Right lobe of liver (tissue), 4 donors: ENCODE data around the gene HAVCR2.

ENCODE experiments used
- POLR2A ChIP-seq: fragments of 450-650 bp; IDR thresholded peaks from one replicate; pipeline ENCODE4 v1.6.1; 2017; ENCODE audit warnings: antibody characterized with exemption, mild to moderate bottlenecking
- TF ChIP-seq, protein P1 (sequence below), 4 donors: fragments of 200-600 bp in 3 of 4; fragments of 450-650 bp in 1 of 4; IDR thresholded peaks; one replicate each; pipeline versions ENCODE4 v1.5.1 to v1.8.0; 2016 to 2022; ENCODE audit warnings: antibody characterized with exemption in 4 of 4, mild to moderate bottlenecking in 2 of 4
- donor health status: DM: no; HTN: no; CAD: no.
- donor health status: DM: no; HTN: no; CAD: no.
- donor health status: DM: no; HTN: yes; CAD: no.

DNA sequence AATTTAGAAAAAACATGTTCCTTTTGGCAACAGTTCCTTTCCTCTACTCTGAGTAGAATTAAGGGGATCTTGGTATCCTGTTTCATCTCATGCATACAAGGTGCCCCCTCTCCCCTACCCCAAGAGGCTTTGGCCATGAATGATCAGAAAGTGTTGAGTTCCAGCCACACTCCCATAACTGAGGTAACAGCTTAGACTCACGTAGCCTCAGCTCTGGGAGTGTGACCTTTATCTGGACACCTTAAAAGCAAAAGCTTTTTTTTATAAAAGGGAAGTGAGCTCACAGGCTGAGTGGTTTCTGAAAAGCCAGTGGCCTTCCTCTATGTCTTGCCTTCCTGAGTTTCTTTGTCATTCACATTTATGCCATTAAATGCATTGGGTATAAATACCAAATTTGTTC, 900 bp upstream of the HAVCR2 start:
- TF ChIP-seq, protein P1, sequence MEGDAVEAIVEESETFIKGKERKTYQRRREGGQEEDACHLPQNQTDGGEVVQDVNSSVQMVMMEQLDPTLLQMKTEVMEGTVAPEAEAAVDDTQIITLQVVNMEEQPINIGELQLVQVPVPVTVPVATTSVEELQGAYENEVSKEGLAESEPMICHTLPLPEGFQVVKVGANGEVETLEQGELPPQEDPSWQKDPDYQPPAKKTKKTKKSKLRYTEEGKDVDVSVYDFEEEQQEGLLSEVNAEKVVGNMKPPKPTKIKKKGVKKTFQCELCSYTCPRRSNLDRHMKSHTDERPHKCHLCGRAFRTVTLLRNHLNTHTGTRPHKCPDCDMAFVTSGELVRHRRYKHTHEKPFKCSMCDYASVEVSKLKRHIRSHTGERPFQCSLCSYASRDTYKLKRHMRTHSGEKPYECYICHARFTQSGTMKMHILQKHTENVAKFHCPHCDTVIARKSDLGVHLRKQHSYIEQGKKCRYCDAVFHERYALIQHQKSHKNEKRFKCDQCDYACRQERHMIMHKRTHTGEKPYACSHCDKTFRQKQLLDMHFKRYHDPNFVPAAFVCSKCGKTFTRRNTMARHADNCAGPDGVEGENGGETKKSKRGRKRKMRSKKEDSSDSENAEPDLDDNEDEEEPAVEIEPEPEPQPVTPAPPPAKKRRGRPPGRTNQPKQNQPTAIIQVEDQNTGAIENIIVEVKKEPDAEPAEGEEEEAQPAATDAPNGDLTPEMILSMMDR (IDR thresholded peaks at IDR 0.05) = no peak
- no peak for TF ChIP-seq POLR2A
